Measurements from ENCODE around the gene LYPD4.

Gene LYPD4

GRCh38 chr19:41859618-41860418 is 15.3 kb upstream of the LYPD4 start, which contains the start of gene RPS19:
Gene RPS19, plus strand, starts transcription at chr19:41860255. Its CDS starts 520 bp downstream, at chr19:41860775.
- peak; percentile 52 for TF ChIP-seq CTCF (conservative IDR thresholded peaks at IDR 0.05; ENCODE audit: low read depth, low read length)
- peak; percentile 91 for DNase-seq (ENCODE audit: low read depth)
- peak within 1 kb of the TSS; percentile 96 for H3K4me3 ChIP-seq (ENCODE audit: low read length)

- DNase-seq (ENCODE audit: low read depth) = no peak
- peak overlapping the region; percentile 96 for H3K4me3 ChIP-seq (ENCODE audit: low read length)
- TF ChIP-seq CTCF (conservative IDR thresholded peaks at IDR 0.05; ENCODE audit: low read depth, low read length) = no peak
These were observed 14.7 kb upstream of the LYPD4 start for GRCh38 chr19:41859213-41859617.

GRCh38 chr19:41853768-41854167 is 9.3 kb upstream of the LYPD4 start:
- TF ChIP-seq CTCF (conservative IDR thresholded peaks at IDR 0.05; ENCODE audit: low read depth, low read length) = no peak
- no peak overlapping the region for H3K4me3 ChIP-seq (ENCODE audit: low read length)
- DNase-seq (ENCODE audit: low read depth) = no peak

- DNase-seq (ENCODE audit: low read depth) = no peak
- TF ChIP-seq CTCF (conservative IDR thresholded peaks at IDR 0.05; ENCODE audit: low read depth, low read length) = no peak
- H3K4me3 ChIP-seq (ENCODE audit: low read length) = no peak overlapping the region
These were observed 8.9 kb upstream of the LYPD4 start for GRCh38 chr19:41853344-41853743.

GRCh38 chr19:41851456-41851855 is 7.0 kb upstream of the LYPD4 start:
- TF ChIP-seq CTCF (conservative IDR thresholded peaks at IDR 0.05; ENCODE audit: low read depth, low read length) = no peak
- DNase-seq (ENCODE audit: low read depth) = no peak

GRCh38 chr19:41850381-41850780 is 5.9 kb upstream of the LYPD4 start:
- H3K4me3 ChIP-seq (ENCODE audit: low read length) = no peak overlapping the region
- no peak for DNase-seq (ENCODE audit: low read depth)
- TF ChIP-seq CTCF (conservative IDR thresholded peaks at IDR 0.05; ENCODE audit: low read depth, low read length) = no peak

More at GRCh38 chr19:41851456-41851855, 7.0 kb upstream of the LYPD4 start:
- H3K4me3 ChIP-seq (ENCODE audit: low read length) = no peak overlapping the region

- H3K4me3 ChIP-seq (ENCODE audit: low read length) = no peak overlapping the region
- no peak for TF ChIP-seq CTCF (conservative IDR thresholded peaks at IDR 0.05; ENCODE audit: low read depth, low read length)
- DNase-seq (ENCODE audit: low read depth) = no peak
These were observed 4.6 kb upstream of the LYPD4 start for GRCh38 chr19:41849067-41849466.
